Measurements from ENCODE around the gene TAS2R5.
"Not testable (repeated sequence)": the region's sequence is repeated elsewhere in the genome, so short reads cannot be mapped to it uniquely, and the experiment has no call there.

Gene TAS2R5

GRCh38 chr7:141763797-141764196 lies 26.2 kb upstream of the TAS2R5 start, which contains the start of gene TAS2R3:
Gene TAS2R3, plus strand, starts transcription at chr7:141764097. Its CDS starts 62 bp downstream, at chr7:141764159.
- CTCF ChIA-PET: no interaction called here
- no peak for TF ChIP-seq CTCF (conservative IDR thresholded peaks at IDR 0.05; ENCODE audit: low read depth)
- H3K27ac ChIP-seq: no peak within 1 kb of the TSS
- DNase-seq (ENCODE audit: low spot score): no peak
- POLR2A ChIA-PET (ENCODE audit: low non-redundant PET): no interaction called here

GRCh38 chr7:141770083-141770583 lies 19.9 kb upstream of the TAS2R5 start:
- CTCF ChIA-PET; H3K27ac ChIP-seq; DNase-seq (ENCODE audit: low spot score); POLR2A ChIA-PET (ENCODE audit: low non-redundant PET): not testable (repeated sequence)

GRCh38 chr7:141776374-141776773 lies 13.6 kb upstream of the TAS2R5 start, which contains the start of gene TAS2R4:
Gene TAS2R4, plus strand, starts transcription at chr7:141776674. Its CDS starts 1,815 bp downstream, at chr7:141778489.
- DNase-seq (ENCODE audit: low spot score): no peak
- TF ChIP-seq CTCF (conservative IDR thresholded peaks at IDR 0.05; ENCODE audit: low read depth): no peak
- ChIA-PET POLR2A (ENCODE audit: low non-redundant PET) (no interaction called here), CTCF (no interaction called here)
- H3K27ac ChIP-seq: no peak within 1 kb of the TSS

- no peak overlapping the region for H3K27ac ChIP-seq
- DNase-seq (ENCODE audit: low spot score): peak; percentile 20
- POLR2A ChIA-PET (ENCODE audit: low non-redundant PET): no interaction called here
- peak; percentile 94 for TF ChIP-seq CTCF (conservative IDR thresholded peaks at IDR 0.05; ENCODE audit: low read depth)
- CTCF ChIA-PET: interaction anchor here (0.6 to 1.3 kb wide), 6 partner anchors 9 to 641 kb away, joined by 3 to 4 read pairs (median 4); no protein-coding TSS in a partner anchor
These were observed 4.1 kb upstream of the TAS2R5 start for GRCh38 chr7:141785706-141786552.

- no peak for TF ChIP-seq CTCF (conservative IDR thresholded peaks at IDR 0.05; ENCODE audit: low read depth)
- ChIA-PET CTCF (interaction anchor here (0.6 kb wide), 1 partner anchor 54 kb away, joined by 7 read pairs; no protein-coding TSS in a partner anchor), POLR2A (ENCODE audit: low non-redundant PET) (no interaction called here)
- no peak for DNase-seq (ENCODE audit: low spot score)
- H3K27ac ChIP-seq: no peak overlapping the region
These were observed 1.7 kb upstream of the TAS2R5 start for GRCh38 chr7:141788296-141788695.

- DNase-seq (ENCODE audit: low spot score): no peak
- CTCF ChIA-PET: no interaction called here
These were observed 2.5 kb downstream of the TAS2R5 start for GRCh38 chr7:141792526-141792925.

More at GRCh38 chr7:141792526-141792925, 2.5 kb downstream of the TAS2R5 start:
- POLR2A ChIA-PET (ENCODE audit: low non-redundant PET): no interaction called here
- TF ChIP-seq CTCF (conservative IDR thresholded peaks at IDR 0.05; ENCODE audit: low read depth): no peak
- no peak overlapping the region for H3K27ac ChIP-seq
